ENCODE results near the gene SPIRE1.
A peak's percentile ranks its signal among the peaks of the same experiment; 100 is the strongest.

Gene SPIRE1

GRCh38 chr18:12657684-12658425 lies at the start of gene SPIRE1:
SPIRE1 (minus strand) TSS chr18:12658107; CDS start chr18:12657866, 241 bp downstream.
- peak within 1 kb of the TSS; percentile 91 for H3K4me3 ChIP-seq (ENCODE audit: low read length)
- no peak for DNase-seq (ENCODE audit: low read depth)
- TF ChIP-seq CTCF (conservative IDR thresholded peaks at IDR 0.05; ENCODE audit: low read depth, low read length): no peak

- TF ChIP-seq CTCF (conservative IDR thresholded peaks at IDR 0.05; ENCODE audit: low read depth, low read length): no peak
- peak overlapping the region; percentile 94 for H3K4me3 ChIP-seq (ENCODE audit: low read length)
- no peak for DNase-seq (ENCODE audit: low read depth)
Measured at GRCh38 chr18:12703664-12704063, 45.8 kb upstream of the SPIRE1 start.

- DNase-seq (ENCODE audit: low read depth): no peak
- no peak for TF ChIP-seq CTCF (conservative IDR thresholded peaks at IDR 0.05; ENCODE audit: low read depth, low read length)
- peak overlapping the region; percentile 94 for H3K4me3 ChIP-seq (ENCODE audit: low read length)
Measured at GRCh38 chr18:12703096-12703567, 45.2 kb upstream of the SPIRE1 start.

GRCh38 chr18:12702221-12703095 lies 44.6 kb upstream of the SPIRE1 start, which contains the start of the genes CEP76 and PSMG2:
CEP76 (minus strand) TSS chr18:12702723; CDS start chr18:12702548, 175 bp downstream.
PSMG2 (plus strand) TSS chr18:12703042; CDS start chr18:12703108, 66 bp downstream.
- TF ChIP-seq CTCF (conservative IDR thresholded peaks at IDR 0.05; ENCODE audit: low read depth, low read length): no peak
- H3K4me3 ChIP-seq (ENCODE audit: low read length): peak within 1 kb of the TSS; percentile 94
- peak; percentile 65 for DNase-seq (ENCODE audit: low read depth)

- H3K4me3 ChIP-seq (ENCODE audit: low read length): peak overlapping the region; percentile 94
- no peak for DNase-seq (ENCODE audit: low read depth)
- TF ChIP-seq CTCF (conservative IDR thresholded peaks at IDR 0.05; ENCODE audit: low read depth, low read length): no peak
Measured at GRCh38 chr18:12701161-12701560, 43.3 kb upstream of the SPIRE1 start.

GRCh38 chr18:12699747-12700146 lies 41.8 kb upstream of the SPIRE1 start:
- DNase-seq (ENCODE audit: low read depth): no peak
- no peak overlapping the region for H3K4me3 ChIP-seq (ENCODE audit: low read length)
- TF ChIP-seq CTCF (conservative IDR thresholded peaks at IDR 0.05; ENCODE audit: low read depth, low read length): no peak
